Endothelial cell of umbilical vein (primary cell): Measurements from ENCODE around the gene CD164L2. TPM values are rescaled to one million over a fixed set of nuclear protein-coding genes. Genes with fewer than 3 reads are reported as not detected.

Experiments
- BruUV-seq: library from RNA; stranded (reverse); fragments of 400-500 nt; replicated peaks from 2 replicates; lab custom pipeline; 2021; lab: Mats Ljungman, UMichigan
- CTCF ChIA-PET: fragments of 300-600, 350-600 bp; sonication (Branson Sonifier 250); formaldehyde crosslinking; loops from one replicate; lab custom pipeline; 2021; ENCODE audit warnings: antibody characterized with exemption, inconsistent platforms; lab: Charles Lee
- POLR2A ChIA-PET: fragments of 300-600, 350-600 bp; sonication (Branson Sonifier 250); formaldehyde crosslinking; loops from one replicate; lab custom pipeline; 2021; ENCODE audit warnings: antibody characterized with exemption, inconsistent platforms; lab: Charles Lee
- DNase-seq: peaks from one replicate; pipeline ENCODE4 v3.0.0-alpha.2; 2011; ENCODE audit warnings: low read depth, low spot score
- FAIRE-seq: peaks from 2 replicates; lab custom pipeline; 2011; peaks lifted over from hg19 to GRCh38; lab: Jason Lieb, UNC
- H2AFZ ChIP-seq: 2 replicates; pipeline ENCODE4 v1.6.0; 2012; ENCODE audit warnings: low read depth, low read length, control low read depth, inconsistent platforms
- H3K27ac ChIP-seq: 2 replicates; pipeline ENCODE4 v1.5.1; 2011; ENCODE audit warnings: low read depth, mild to moderate bottlenecking, control low read depth, low read length, moderate library complexity; ENCODE audit not compliant: insufficient read depth
- H3K27me3 ChIP-seq, 2 experiments: 2 replicates each; pipeline versions ENCODE4 v1.6.0 to v1.6.1; 2011; ENCODE audit warnings: low read length in 2 of 2, mixed read lengths in 1 of 2; ENCODE audit not compliant: control insufficient read depth in 2 of 2, insufficient read depth in 2 of 2
- H3K36me3 ChIP-seq, 2 experiments: 2 replicates in 1 of 2; 3 replicates in 1 of 2; pipeline ENCODE4 v1.5.1; 2011; ENCODE audit warnings: low read length in 2 of 2, mild to moderate bottlenecking in 1 of 2, moderate library complexity in 1 of 2; ENCODE audit not compliant: control insufficient read depth in 2 of 2, insufficient read depth in 2 of 2; ENCODE audit errors: extremely low read depth in 1 of 2
- H3K4me1 ChIP-seq: 3 replicates; pipeline ENCODE4 v1.5.1; 2011; ENCODE audit warnings: mild to moderate bottlenecking, low read length; ENCODE audit not compliant: control insufficient read depth, insufficient read depth; ENCODE audit errors: extremely low read depth
- H3K4me2 ChIP-seq: 2 replicates; pipeline ENCODE4 v1.6.1; 2011; ENCODE audit warnings: low read length, control low read depth, mixed read lengths; ENCODE audit not compliant: insufficient read depth
- H3K4me3 ChIP-seq, 3 experiments: fragments of 200-600 bp in 1 of 3; sonication (generic), shearing (Covaris generic) in 1 of 3; replicated peaks in 1 of 3; 2 replicates each; pipeline ENCODE4 v1.5.1; 2011 to 2016; ENCODE audit warnings: control low read depth in 3 of 3, low read length in 3 of 3, mild to moderate bottlenecking in 2 of 3, inconsistent platforms in 1 of 3, low read depth in 1 of 3, moderate library complexity in 1 of 3; ENCODE audit not compliant: insufficient read depth in 1 of 3
- H3K79me2 ChIP-seq: 2 replicates; pipeline ENCODE4 v1.6.0; 2012; ENCODE audit warnings: low read length, inconsistent platforms; ENCODE audit not compliant: control insufficient read depth, insufficient read depth
- H3K9ac ChIP-seq: replicated peaks from 2 replicates; pipeline ENCODE3; 2011; ENCODE audit warnings: low read length, control low read depth; ENCODE audit not compliant: insufficient read depth; ENCODE audit errors: extremely low read depth
- H3K9me1 ChIP-seq: replicated peaks from 3 replicates; pipeline ENCODE4 v1.6.0; 2011; ENCODE audit warnings: mild to moderate bottlenecking, low read length; ENCODE audit not compliant: control insufficient read depth, insufficient read depth; ENCODE audit errors: extremely low read depth
- H3K9me3 ChIP-seq: replicated peaks from 2 replicates; pipeline ENCODE4 v1.5.1; 2012; ENCODE audit warnings: low read length, inconsistent platforms; ENCODE audit not compliant: control insufficient read depth, insufficient read depth
- H4K20me1 ChIP-seq: replicated peaks from 2 replicates; pipeline ENCODE3; 2011; ENCODE audit warnings: mild to moderate bottlenecking, low read length; ENCODE audit not compliant: control insufficient read depth, insufficient read depth; ENCODE audit errors: extremely low read depth
- EZH2 ChIP-seq: IDR thresholded peaks from 2 replicates; pipeline ENCODE4 v1.6.1; 2012; ENCODE audit warnings: borderline replicate concordance, low read depth, mild to moderate bottlenecking, moderate library complexity, low read length, inconsistent platforms; ENCODE audit not compliant: severe bottlenecking
- FOS ChIP-seq: IDR thresholded peaks from 2 replicates; pipeline ENCODE4 v1.6.1; 2011; ENCODE audit warnings: mild to moderate bottlenecking, low read length, moderate library complexity, borderline replicate concordance; ENCODE audit not compliant: insufficient read depth
- GATA2 ChIP-seq: IDR thresholded peaks from 2 replicates; pipeline ENCODE4 v1.7.0; 2011; ENCODE audit warnings: low read depth, mild to moderate bottlenecking, moderate library complexity, mixed read lengths, low read length; ENCODE audit not compliant: insufficient read length, insufficient read depth
- JUN ChIP-seq: IDR thresholded peaks from 2 replicates; pipeline ENCODE4 v1.6.1; 2011; ENCODE audit warnings: borderline replicate concordance, low read depth; ENCODE audit not compliant: insufficient read length, insufficient read depth
- MYC ChIP-seq: IDR thresholded peaks from one replicate; pipeline ENCODE4 v1.6.1; 2011; ENCODE audit warnings: mild to moderate bottlenecking, low read depth, low read length
- POLR2A ChIP-seq: IDR thresholded peaks from 2 replicates; pipeline ENCODE4 v1.6.1; 2012; ENCODE audit warnings: low read depth, mild to moderate bottlenecking, control low read depth, low read length
- POLR2AphosphoS5 ChIP-seq: IDR thresholded peaks from 2 replicates; pipeline ENCODE4 v1.6.1; 2012; ENCODE audit warnings: low read depth, mild to moderate bottlenecking, control low read depth, low read length, moderate library complexity; ENCODE audit not compliant: insufficient read depth
- dilution Hi-C: fragments of 300-500 bp; cut with MboI; formaldehyde crosslinking; loops from one replicate; pipeline ENCODE4 v1.15.0; 2019; ENCODE audit warnings: low sequenced_read_pairs; ENCODE audit not compliant: extremely low pct_ligation_motif_present
- intact Hi-C: fragments of 100-400 bp; cut with micrococcal nuclease; formaldehyde crosslinking; loops from one replicate; pipeline ENCODE4 v1.10.0; 2022
- polyA plus RNA-seq, 4 experiments: library from polyadenylated mRNA; depleted of rRNA in 3 of 4; stranded (reverse) in 3 of 4; unstranded in 1 of 4; fragments of >200 nt; gene quantifications; 2 replicates each; pipeline versions ENCODE4 v1.2.1 to v1.2.3, GENCODE V29; 2011 to 2012; ENCODE audit warnings: missing spikeins in 1 of 4
- total RNA-seq: library from RNA; stranded (reverse); gene quantifications from 2 replicates; pipeline ENCODE4 v1.2.3, GENCODE V29; 2021
- TF ChIP-seq, protein P1 (sequence below): IDR thresholded peaks from 2 replicates; pipeline ENCODE4 v1.6.1; 2011; ENCODE audit not compliant: insufficient read depth, insufficient read length
- TF ChIP-seq, protein P2 (sequence below), 2 donors: IDR thresholded peaks; 1 replicate in 1 of 2; 2 replicates in 1 of 2; pipeline ENCODE4 v1.5.1; 2011; ENCODE audit warnings: low read length in 2 of 2, mild to moderate bottlenecking in 2 of 2, moderate library complexity in 2 of 2, control low read depth in 1 of 2, inconsistent platforms in 1 of 2, low read depth in 1 of 2; ENCODE audit not compliant: insufficient read depth in 1 of 2; ENCODE audit errors: extremely low read depth in 1 of 2

The CD164L2 gene
- total and polyA plus RNA-seq, 2 donors (not counting 3 experiments of a cell fraction or from before 2014, with no cell fraction given), result not detected

DNA sequence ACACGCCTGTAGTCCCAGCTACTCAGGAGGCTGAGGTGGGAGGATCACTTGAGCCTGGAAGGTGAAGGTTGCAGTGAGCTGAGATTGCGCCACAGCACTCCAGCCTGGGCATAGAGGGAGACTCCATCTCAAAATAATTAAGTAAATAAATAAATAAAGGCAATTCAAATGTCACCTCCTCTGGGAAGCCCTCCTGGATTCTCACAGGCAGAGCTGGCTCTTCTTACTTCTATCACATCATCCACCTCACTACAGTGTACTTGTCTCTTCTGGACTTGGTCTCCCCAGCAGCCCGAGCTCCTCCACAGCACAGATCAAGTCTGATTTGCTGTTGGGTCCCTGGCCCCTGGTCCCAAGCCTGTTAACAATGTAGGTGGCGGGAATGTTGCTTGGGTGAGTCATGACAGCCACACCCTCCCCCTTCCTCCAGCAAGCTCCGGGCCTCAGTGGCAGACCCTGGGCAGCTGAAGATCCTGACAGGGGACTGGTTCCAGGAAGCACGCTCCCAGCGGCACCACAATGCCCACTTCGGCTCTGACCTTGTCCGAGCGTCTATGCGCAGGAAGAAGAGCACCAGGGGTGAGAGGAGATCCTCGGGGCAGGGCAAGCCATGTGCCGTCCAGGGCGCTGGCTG lies 36.0 kb downstream of the CD164L2 start:
- CTCF ChIA-PET, result interaction anchor here (1.9 to 3.0 kb wide), 2 partner anchors 10 to 22 kb away, joined by 5 to 22 read pairs; no protein-coding TSS in a partner anchor
- no peaks in the 10 kb centered on the region for H3K36me3 ChIP-seq
- intact Hi-C loops, result no loop called here
- no peaks in the 10 kb centered on the region for H3K9me3 ChIP-seq
- dilution Hi-C loops, result no loop called here
- no peak overlapping the region for H3K4me2 ChIP-seq
- no peak overlapping the region for H3K4me3 ChIP-seq
- POLR2A ChIA-PET, result no interaction called here
- peak overlapping the region; percentile 15 for H2AFZ ChIP-seq
- no TSS peak for BruUV-seq
- DNase-seq (no peak), FAIRE-seq (no peak)
- no peaks in the 10 kb centered on the region for H4K20me1 ChIP-seq
- H3K79me2 ChIP-seq, result no peaks in the 10 kb centered on the region
- TF ChIP-seq, protein P1, sequence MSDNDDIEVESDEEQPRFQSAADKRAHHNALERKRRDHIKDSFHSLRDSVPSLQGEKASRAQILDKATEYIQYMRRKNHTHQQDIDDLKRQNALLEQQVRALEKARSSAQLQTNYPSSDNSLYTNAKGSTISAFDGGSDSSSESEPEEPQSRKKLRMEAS, result no peak
- no peak for TF ChIP-seq POLR2AphosphoS5
- TF ChIP-seq MYC, result no peak
- TF ChIP-seq, protein P2, sequence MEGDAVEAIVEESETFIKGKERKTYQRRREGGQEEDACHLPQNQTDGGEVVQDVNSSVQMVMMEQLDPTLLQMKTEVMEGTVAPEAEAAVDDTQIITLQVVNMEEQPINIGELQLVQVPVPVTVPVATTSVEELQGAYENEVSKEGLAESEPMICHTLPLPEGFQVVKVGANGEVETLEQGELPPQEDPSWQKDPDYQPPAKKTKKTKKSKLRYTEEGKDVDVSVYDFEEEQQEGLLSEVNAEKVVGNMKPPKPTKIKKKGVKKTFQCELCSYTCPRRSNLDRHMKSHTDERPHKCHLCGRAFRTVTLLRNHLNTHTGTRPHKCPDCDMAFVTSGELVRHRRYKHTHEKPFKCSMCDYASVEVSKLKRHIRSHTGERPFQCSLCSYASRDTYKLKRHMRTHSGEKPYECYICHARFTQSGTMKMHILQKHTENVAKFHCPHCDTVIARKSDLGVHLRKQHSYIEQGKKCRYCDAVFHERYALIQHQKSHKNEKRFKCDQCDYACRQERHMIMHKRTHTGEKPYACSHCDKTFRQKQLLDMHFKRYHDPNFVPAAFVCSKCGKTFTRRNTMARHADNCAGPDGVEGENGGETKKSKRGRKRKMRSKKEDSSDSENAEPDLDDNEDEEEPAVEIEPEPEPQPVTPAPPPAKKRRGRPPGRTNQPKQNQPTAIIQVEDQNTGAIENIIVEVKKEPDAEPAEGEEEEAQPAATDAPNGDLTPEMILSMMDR (IDR thresholded peaks at IDR 0.05; ENCODE audit: extremely low read depth in 1 of 2, insufficient read depth in 1 of 2, low read depth in 1 of 2, low read length in 2 of 2), result no peak
- no peak for TF ChIP-seq POLR2A
- no peak for TF ChIP-seq FOS
- no peak for TF ChIP-seq GATA2
- TF ChIP-seq JUN, result no peak
- TF ChIP-seq EZH2, result no peak
- no peaks in the 10 kb centered on the region for H3K9me1 ChIP-seq
- H3K9ac ChIP-seq, result no peak overlapping the region
- H3K4me1 ChIP-seq, result peaks cover 7% of the 10 kb centered on the region
- H3K27ac ChIP-seq, result no peak overlapping the region
- peaks cover 2 to 5% of the 10 kb centered on the region in 2 experiments for H3K27me3 ChIP-seq
